Measurements from ENCODE around the gene NDUFA3.

Gene NDUFA3

DNA sequence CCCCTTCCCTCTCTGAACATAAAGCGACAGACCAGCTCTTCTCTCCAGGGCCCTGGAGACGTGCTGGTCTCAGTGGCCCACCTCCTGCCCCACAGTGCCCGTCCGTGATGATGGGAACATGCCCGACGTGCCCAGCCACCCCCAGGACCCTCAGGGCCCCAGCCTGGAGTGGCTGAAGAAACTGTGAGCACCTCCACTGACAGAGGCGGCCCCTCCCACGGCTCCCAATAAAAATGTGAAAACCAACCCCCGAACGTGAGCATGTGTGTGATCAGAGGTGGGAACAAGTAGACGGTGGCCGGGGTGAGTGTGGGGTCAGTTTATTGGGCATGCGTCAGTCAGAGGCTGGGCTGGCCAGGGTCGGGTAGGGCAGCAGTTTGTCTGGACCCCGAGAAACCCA lies 4.1 kb downstream of the NDUFA3 start:
- no peak for DNase-seq (ENCODE audit: extremely low spot score)
- POLR2A ChIA-PET = no interaction called here
- CTCF ChIA-PET = no interaction called here
- TF ChIP-seq, protein P1, sequence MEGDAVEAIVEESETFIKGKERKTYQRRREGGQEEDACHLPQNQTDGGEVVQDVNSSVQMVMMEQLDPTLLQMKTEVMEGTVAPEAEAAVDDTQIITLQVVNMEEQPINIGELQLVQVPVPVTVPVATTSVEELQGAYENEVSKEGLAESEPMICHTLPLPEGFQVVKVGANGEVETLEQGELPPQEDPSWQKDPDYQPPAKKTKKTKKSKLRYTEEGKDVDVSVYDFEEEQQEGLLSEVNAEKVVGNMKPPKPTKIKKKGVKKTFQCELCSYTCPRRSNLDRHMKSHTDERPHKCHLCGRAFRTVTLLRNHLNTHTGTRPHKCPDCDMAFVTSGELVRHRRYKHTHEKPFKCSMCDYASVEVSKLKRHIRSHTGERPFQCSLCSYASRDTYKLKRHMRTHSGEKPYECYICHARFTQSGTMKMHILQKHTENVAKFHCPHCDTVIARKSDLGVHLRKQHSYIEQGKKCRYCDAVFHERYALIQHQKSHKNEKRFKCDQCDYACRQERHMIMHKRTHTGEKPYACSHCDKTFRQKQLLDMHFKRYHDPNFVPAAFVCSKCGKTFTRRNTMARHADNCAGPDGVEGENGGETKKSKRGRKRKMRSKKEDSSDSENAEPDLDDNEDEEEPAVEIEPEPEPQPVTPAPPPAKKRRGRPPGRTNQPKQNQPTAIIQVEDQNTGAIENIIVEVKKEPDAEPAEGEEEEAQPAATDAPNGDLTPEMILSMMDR (IDR thresholded peaks at IDR 0.05; ENCODE audit: control extremely low read depth, extremely low read depth, low read depth, missing control alignments) = no peak

DNA sequence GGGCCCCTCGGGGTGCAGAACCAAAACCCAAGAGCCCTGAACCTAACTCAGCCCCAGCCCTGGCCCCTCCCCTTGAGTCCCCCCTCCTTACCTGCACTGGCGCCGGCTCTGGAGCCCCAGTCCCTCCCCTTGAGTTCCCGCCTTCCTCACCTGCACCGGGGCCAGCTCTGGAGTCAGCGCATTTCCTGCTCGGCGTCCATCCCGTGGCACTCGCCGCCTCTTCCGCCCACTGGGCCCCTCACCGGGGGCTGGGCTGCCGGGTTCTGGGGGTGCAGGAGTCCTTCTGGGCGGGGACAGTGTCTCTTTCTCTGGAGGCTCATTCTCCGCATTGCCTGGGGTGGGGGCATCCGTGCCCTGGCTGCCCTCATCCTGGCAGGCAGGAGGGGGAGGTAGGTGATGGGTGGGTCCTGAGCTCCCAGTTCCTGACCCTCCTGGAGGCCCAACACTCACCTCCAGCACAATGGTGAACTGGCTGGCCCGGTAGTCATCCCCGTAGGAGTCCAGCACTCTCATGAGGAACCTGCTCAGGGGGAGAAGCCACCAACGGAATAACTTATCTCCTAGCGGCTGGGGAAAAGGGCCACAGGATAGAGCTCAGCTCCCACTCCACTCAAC lies 5.3 kb downstream of the NDUFA3 start:
- DNase-seq (ENCODE audit: extremely low spot score) = no peak
- POLR2A ChIA-PET = no interaction called here
- TF ChIP-seq, protein P1 (IDR thresholded peaks at IDR 0.05; ENCODE audit: control extremely low read depth, extremely low read depth, low read depth, missing control alignments) = no peak
- CTCF ChIA-PET = no interaction called here

DNA sequence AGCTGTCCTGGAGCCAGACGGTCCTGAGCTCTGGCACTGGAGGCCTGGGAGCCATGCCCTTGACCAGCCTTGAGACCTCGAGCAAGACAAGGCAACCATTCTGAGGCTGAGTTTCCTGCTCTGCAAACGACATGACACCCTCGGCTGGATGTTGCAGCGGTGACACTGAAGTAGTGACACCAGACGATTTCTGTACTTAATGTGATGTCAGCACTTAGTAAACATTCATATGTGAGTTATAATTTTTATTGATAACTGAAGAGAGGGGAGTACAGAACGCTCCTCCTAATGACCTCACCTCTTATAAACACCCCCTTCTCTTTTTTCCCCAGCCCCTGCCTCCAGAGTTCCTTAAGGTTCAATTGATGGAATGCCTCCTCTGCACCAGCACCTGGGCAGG lies 5.8 kb downstream of the NDUFA3 start:
- TF ChIP-seq, protein P1 (IDR thresholded peaks at IDR 0.05; ENCODE audit: control extremely low read depth, extremely low read depth, low read depth, missing control alignments) = no peak
- DNase-seq (ENCODE audit: extremely low spot score) = no peak
- ChIA-PET CTCF (no interaction called here), POLR2A (no interaction called here)

DNA sequence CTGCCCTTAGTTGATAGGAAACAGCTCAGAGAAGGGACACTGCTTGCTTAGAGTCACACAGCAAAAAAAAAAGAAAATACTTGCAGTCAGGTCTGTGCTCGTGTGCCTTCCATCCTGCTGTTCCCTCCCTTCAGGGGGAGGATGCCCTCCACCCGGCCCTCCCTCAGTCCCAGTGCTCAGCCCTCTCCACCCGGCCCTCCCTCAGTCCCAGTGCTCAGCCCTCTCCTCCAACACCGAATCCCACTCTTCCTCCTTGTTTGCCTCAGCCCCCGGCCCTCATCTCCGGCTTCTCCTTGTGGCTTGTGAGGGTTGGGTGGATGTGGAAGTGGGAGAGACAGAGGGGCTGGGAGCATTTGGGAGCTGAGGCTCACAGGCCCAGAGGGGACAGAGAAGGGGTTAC lies 7.0 kb downstream of the NDUFA3 start:
- POLR2A ChIA-PET = no interaction called here
- CTCF ChIA-PET = no interaction called here
- no peak for DNase-seq (ENCODE audit: extremely low spot score)
- TF ChIP-seq, protein P1 (IDR thresholded peaks at IDR 0.05; ENCODE audit: control extremely low read depth, extremely low read depth, low read depth, missing control alignments) = no peak

DNA sequence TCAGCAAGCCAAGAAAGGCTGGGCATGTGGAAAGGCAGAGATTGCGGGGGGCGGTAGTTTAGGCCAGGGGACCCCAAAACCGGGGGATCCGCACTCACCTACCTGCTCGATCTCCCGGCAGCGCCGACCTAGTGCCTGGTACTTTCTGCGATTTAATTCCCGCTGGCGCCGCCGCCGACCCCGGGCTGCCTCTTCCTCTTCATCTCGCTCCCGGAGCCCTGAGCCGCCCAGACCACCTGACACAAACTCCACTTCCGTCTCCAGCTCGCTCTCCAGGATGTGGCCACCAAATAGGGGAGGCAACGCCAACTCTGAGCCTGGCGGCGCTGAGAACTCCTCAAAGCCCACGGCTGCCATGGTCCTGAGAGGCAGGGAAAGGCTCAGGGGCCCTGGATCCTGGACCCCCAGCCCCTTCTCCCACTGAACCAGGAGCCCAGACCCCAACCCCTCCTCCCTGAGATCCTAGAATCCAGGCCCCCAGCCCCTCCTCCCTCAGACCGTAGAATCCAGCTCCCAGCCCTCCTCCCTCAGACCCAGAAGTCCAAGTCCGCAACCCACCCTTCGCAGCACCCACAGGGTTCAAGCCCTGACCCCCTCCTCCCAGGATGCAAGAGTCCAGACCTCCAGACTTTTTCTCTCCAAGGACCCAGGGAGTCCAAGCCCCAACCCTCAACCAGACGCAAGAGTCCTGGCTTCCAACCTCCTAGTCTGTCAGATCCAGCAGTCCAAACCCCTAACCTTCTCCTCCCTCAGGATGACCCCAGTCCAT lies 11.9 kb downstream of the NDUFA3 start:
- ChIA-PET POLR2A (interaction anchor here (1.9 kb wide), 1 partner anchor 23 kb away, joined by 10 read pairs; the partner anchor contains the start of gene CNOT3), CTCF (interaction anchor here (1.0 to 1.6 kb wide), 5 partner anchors 9 to 45 kb away, joined by 3 to 5 read pairs (median 4); partner anchors contain the start of genes CNOT3 and LENG1)
- peak; percentile 67 for DNase-seq (ENCODE audit: extremely low spot score)
- TF ChIP-seq, protein P1 (IDR thresholded peaks at IDR 0.05; ENCODE audit: control extremely low read depth, extremely low read depth, low read depth, missing control alignments) = no peak

DNA sequence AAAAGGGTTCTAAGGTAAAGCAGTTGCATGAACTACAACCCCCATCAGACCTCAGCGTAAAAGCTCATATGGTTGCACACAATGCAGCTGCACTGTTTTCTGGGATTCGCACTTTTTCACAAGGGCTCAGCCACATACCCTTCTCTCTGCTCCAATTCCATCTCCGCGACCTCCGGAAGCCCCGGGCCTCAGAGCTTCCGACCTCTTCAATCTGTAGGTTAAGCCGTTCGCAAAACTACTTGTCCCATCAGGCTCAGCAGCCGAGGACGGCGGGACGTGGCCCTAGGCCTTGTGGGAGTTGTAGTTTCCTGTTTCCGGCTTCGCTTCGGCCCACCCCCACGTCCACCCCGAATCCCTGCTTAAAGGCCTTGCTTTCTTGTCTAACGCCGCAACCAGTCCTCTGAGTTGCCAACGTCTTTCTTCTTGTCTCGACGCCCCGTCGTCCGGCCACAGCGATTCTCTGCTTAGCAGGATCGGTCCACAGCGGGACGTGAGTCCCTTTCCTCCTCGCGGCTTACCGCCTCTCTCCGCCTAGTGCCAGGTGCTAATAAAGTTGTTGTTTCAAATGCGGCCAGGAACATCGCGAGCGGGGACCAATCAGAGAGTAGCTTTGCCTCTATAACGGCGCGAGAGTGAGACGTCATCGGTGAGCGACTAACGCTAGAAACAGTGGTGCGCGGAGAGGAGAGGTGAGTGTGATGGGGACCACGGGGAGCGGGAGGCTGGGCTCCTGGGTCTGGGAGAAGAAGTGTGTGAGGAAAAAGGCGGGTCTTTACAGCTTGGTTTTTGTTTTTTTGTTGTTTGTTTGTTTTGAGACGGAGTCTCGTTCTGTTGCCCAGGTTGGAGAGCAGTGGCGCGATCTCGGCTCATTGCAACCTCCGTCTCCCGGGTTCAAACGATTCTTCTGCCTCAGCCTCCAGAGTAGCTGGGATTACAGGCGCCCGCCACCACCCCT lies 12.7 kb downstream of the NDUFA3 start, which contains the start of the genes PRPF31 and TFPT:
Gene PRPF31, plus strand, starts transcription at position 646 of the 955 bp plus-strand sequence. CDS start 2,525 bp downstream, outside the sequence.
Gene TFPT, minus strand, starts transcription at position 549 of the 955 bp plus-strand sequence. Its CDS starts 388 bp downstream, at position 161.
- POLR2A ChIA-PET = interaction anchor here (1.0 to 1.9 kb wide), 2 partner anchors 22 to 74 kb away, joined by 4 to 10 read pairs; partner anchors contain the start of genes CNOT3 and MBOAT7
- TF ChIP-seq, protein P1 (IDR thresholded peaks at IDR 0.05; ENCODE audit: control extremely low read depth, extremely low read depth, low read depth, missing control alignments) = no peak
- CTCF ChIA-PET = interaction anchor here (1.1 to 1.6 kb wide), 4 partner anchors 9 to 53 kb away, joined by 3 to 5 read pairs (median 4); partner anchors contain the start of genes CNOT3 and LENG1
- peak; percentile 97 for DNase-seq (ENCODE audit: extremely low spot score)

All from GM10248 (cell line).